H1 (cell line): ENCODE data around the gene RNU1-4.
"Not testable (repeated sequence)": the region's sequence is repeated elsewhere in the genome, so short reads cannot be mapped to it uniquely, and the experiment has no call there.

Experiments used
- CHD2 ChIP-seq: IDR thresholded peaks from 2 replicates; pipeline ENCODE4 v1.6.1; 2012; ENCODE audit warnings: low read length, improper control_type of control experiment
- CREB1 ChIP-seq: IDR thresholded peaks from 2 replicates; pipeline ENCODE4 v1.6.1; 2012; ENCODE audit warnings: inconsistent platforms
- CTCF ChIP-seq, 3 experiments: IDR thresholded peaks; 1 replicate in 2 of 3; 2 replicates in 1 of 3; pipeline versions ENCODE4 v1.5.1 to v1.6.1; 2011; ENCODE audit warnings: low read length in 3 of 3, mild to moderate bottlenecking in 3 of 3, inconsistent platforms in 2 of 3, low read depth in 1 of 3, moderate library complexity in 1 of 3; ENCODE audit not compliant: insufficient read depth in 1 of 3; ENCODE audit errors: control extremely low read depth in 1 of 3
- EP300 ChIP-seq, 2 experiments: IDR thresholded peaks; 1 replicate in 1 of 2; 2 replicates in 1 of 2; pipeline ENCODE4 v1.6.1; 2011 to 2012; ENCODE audit warnings: low read depth in 2 of 2, low read length in 2 of 2, mild to moderate bottlenecking in 2 of 2, borderline replicate concordance in 1 of 2, inconsistent platforms in 1 of 2, moderate library complexity in 1 of 2
- SIRT6 ChIP-seq: IDR thresholded peaks from one replicate; pipeline ENCODE4 v1.7.1; 2012; ENCODE audit warnings: low read length, inconsistent platforms
- SP1 ChIP-seq: IDR thresholded peaks from 2 replicates; pipeline ENCODE4 v1.6.1; 2011; ENCODE audit warnings: low read depth, low read length

DNA sequence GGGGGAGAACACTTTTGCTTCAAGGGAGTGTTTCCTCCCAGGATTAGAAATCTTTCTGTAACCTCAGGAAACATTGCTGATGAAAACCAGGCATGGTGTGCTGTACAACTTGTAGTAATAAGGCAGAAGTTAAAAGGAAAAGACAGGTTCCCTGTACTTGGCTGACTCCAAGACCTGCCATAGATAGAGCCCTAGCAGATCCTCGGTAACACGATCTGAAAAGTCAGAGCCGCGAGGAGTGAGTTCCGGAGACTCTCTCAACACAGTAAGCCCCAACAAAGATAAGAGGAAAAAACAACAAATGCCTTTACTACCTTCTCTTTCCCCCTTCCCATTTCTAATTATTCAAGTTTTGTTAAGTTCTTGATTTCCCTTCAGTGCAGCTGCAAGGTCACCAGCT lies 7.3 kb downstream of the RNU1-4 start:
- not testable (repeated sequence) for TF ChIP-seq CREB1; EP300 (IDR thresholded peaks at IDR 0.05; ENCODE audit: borderline replicate concordance in 1 of 2, low read depth in 2 of 2, low read length in 2 of 2); SIRT6; CTCF (IDR thresholded peaks at IDR 0.05; ENCODE audit: control extremely low read depth in 1 of 3, insufficient read depth in 1 of 3, low read depth in 1 of 3, low read length in 3 of 3); CHD2; SP1
